D721Med (cell line): Measurements from ENCODE around the gene ABCA5.

Source experiments
- DNase-seq: peaks from one replicate; pipeline ENCODE4 v3.0.0; 2011; ENCODE audit warnings: low spot score; ENCODE audit not compliant: insufficient read length
- FAIRE-seq: peaks from 2 replicates; lab custom pipeline; 2011; peaks lifted over from hg19 to GRCh38; lab: Jason Lieb, UNC
- CTCF ChIP-seq: IDR thresholded peaks from 2 replicates; pipeline ENCODE4 v1.5.1; 2012; ENCODE audit warnings: mild to moderate bottlenecking, control low read depth; ENCODE audit not compliant: insufficient read depth; ENCODE audit errors: missing control alignments

The ABCA5 gene

GRCh38 chr17:69239611-69240600 is 87.0 kb downstream of the ABCA5 start:
- no peak for DNase-seq
- TF ChIP-seq CTCF: no peak
- no peak for FAIRE-seq

GRCh38 chr17:69236946-69237345 is 90.0 kb downstream of the ABCA5 start:
- no peak for FAIRE-seq
- DNase-seq: no peak
- TF ChIP-seq CTCF: no peak

GRCh38 chr17:69236464-69236863 is 90.5 kb downstream of the ABCA5 start:
- DNase-seq (no peak), FAIRE-seq (no peak)
- no peak for TF ChIP-seq CTCF

GRCh38 chr17:69235338-69236058 is 91.4 kb downstream of the ABCA5 start:
- FAIRE-seq (no peak), DNase-seq (no peak)
- peak; percentile 88 for TF ChIP-seq CTCF

- DNase-seq (no peak), FAIRE-seq (no peak)
- no peak for TF ChIP-seq CTCF
Observed at GRCh38 chr17:69232650-69233049, 94.3 kb downstream of the ABCA5 start.

GRCh38 chr17:69231521-69231920 is 95.4 kb downstream of the ABCA5 start:
- no peak for TF ChIP-seq CTCF
- FAIRE-seq: no peak
- no peak for DNase-seq
